Tibial nerve (tissue), 4 donors: ENCODE results near the gene PI4K2A.

Experiments used
- CTCF ChIP-seq, 5 experiments: fragments of 200-600 bp in 3 of 5; fragments of 450-650 bp in 2 of 5; sonication (generic) in 3 of 5; IDR thresholded peaks; one replicate each; pipeline ENCODE4 v1.5.1; 2016 to 2019; ENCODE audit warnings: antibody characterized with exemption in 5 of 5, mild to moderate bottlenecking in 3 of 5, moderate library complexity in 2 of 5
- EP300 ChIP-seq, 2 donors: sonication (generic); formaldehyde crosslinking; IDR thresholded peaks; one replicate each; pipeline ENCODE4 v1.6.1; 2017; ENCODE audit warnings: antibody characterized with exemption in 2 of 2, mild to moderate bottlenecking in 1 of 2
- POLR2A ChIP-seq, 2 donors: fragments of 450-650 bp; IDR thresholded peaks; one replicate each; pipeline ENCODE4 v1.6.1; 2017; ENCODE audit warnings: antibody characterized with exemption in 2 of 2, mild to moderate bottlenecking in 2 of 2, moderate library complexity in 2 of 2

GRCh38 chr10:97703398-97704067 is 63.1 kb downstream of the PI4K2A start:
- TF ChIP-seq POLR2A (IDR thresholded peaks at IDR 0.05) (no peak), CTCF (IDR thresholded peaks at IDR 0.05) (no peak), EP300 (IDR thresholded peaks at IDR 0.05) (no peak)
